Hair follicular keratinocyte (primary cell): ENCODE measurements around the gene OR6K3. TPM values are rescaled to one million over a fixed set of nuclear protein-coding genes. Genes with fewer than 3 reads are reported as not detected.

Source experiments
- total RNA-seq: library from RNA; depleted of rRNA; stranded (reverse); fragments of >200 nt; gene quantifications from 2 replicates; pipeline ENCODE4 v1.2.3, GENCODE V29; 2015

The OR6K3 gene
- total RNA-seq: not detected in 2 replicates

GRCh38 chr1:158720620-158721019 lies at the start of gene OR6K3:
TSS of gene OR6K3 (minus strand) at chr1:158720720. CDS start at chr1:158718115, 2,605 bp downstream.

DNA sequence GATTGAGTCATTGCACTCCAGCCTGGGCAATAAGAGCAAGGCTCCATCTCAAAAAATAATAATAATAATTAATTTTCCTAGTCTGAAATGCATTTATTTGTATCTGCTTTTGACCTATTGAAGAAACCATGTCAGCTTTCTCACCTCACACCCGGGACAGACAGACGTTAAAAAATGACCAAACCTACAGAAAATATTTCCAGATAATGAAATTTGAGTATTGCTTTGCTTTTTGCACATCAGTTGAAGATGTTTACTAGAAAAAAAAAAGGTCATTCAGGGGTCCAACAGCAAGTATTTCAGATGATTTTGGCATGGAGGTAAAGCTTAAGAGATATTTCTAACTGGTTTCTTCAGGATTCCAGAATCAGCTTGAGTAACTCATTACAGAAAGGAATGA lies 33.9 kb upstream of the OR6K3 start, which contains the start of gene OR6K6:
Gene OR6K6, plus strand, starts transcription at position 301 of the 400 bp plus-strand sequence. CDS start 168 bp downstream, outside the sequence.

GRCh38 chr1:158700552-158700951 lies 20.0 kb downstream of the OR6K3 start, which contains the start of gene OR6K2:
TSS of gene OR6K2 (minus strand) at chr1:158700652. CDS start at chr1:158700652, 0 bp downstream.

DNA sequence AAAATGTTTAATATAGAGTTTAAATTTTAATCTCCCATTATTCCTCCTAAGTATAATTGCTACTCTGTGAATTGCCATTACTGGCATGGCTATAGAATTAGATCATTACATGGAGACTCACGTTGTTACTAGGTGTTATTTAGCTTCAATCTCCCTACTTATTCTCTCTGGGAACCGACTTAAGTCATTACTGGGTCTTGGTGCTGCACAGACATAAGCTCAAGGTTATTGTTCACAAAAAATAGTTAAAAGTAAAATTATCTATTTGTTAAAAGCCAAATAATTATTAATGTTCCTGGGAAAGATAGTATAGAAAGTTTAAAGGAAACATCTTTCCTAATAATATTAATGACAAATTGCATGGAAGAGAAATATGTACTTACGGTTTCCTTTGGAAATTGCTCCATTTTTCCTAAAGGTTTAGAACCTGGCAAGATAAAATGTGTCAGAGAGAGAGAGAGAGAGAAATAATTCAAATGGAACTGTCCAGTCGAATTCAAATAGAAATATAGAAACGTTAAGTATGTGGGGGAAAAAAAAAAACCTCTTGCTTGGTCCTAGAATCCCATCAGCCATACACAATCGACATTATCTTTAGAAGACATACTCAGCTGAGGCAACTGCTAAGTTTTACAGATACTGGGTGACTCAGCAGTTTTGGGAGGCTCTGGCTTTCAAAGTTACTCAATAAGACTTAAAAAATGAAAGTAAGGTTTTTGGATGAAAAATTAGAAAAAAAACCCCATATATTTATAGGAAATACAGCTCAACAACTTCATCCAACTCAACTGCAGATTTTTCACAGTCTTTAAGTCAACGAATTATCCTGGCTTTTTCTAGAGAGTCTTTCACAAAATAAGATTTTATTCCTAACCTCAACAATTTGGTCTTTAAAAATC lies 34.2 kb downstream of the OR6K3 start, which contains the start of gene SPTA1:
Gene SPTA1, minus strand, starts transcription at position 605 of the 899 bp plus-strand sequence. Its CDS starts 198 bp downstream, at position 407.

Other genes with a start within 250 kb of the OR6K3 start
- not detected in 2 replicates for gene OR10R2, start 248.5 kb downstream of the OR6K3 start, total RNA-seq
- gene OR6Y1, start 166.3 kb downstream of the OR6K3 start, total RNA-seq: not detected in 2 replicates
- not detected in 2 replicates for gene OR6P1, start 150.1 kb downstream of the OR6K3 start, total RNA-seq
- gene OR10X1, start 140.8 kb downstream of the OR6K3 start, total RNA-seq: not detected in 2 replicates
- gene OR10Z1, start 115.5 kb downstream of the OR6K3 start, total RNA-seq: not detected in 2 replicates
- gene SPTA1, start 34.0 kb downstream of the OR6K3 start, total RNA-seq: not detected in 2 replicates
- not detected in 2 replicates for gene OR6K2, start 20.1 kb downstream of the OR6K3 start, total RNA-seq
- not detected in 2 replicates for gene OR6K6, start 34.0 kb upstream of the OR6K3 start, total RNA-seq
- gene OR6N1, start 51.5 kb upstream of the OR6K3 start, total RNA-seq: not detected in 2 replicates
- gene OR6N2, start 60.5 kb upstream of the OR6K3 start, total RNA-seq: not detected in 2 replicates
- not detected in 2 replicates for gene MNDA, start 110.6 kb upstream of the OR6K3 start, total RNA-seq
- gene PYHIN1, start 210.8 kb upstream of the OR6K3 start, total RNA-seq: not detected in 2 replicates